ENCODE measurements around the gene DCBLD2. TPM values are rescaled to one million over a fixed set of nuclear protein-coding genes. Genes with fewer than 3 reads are reported as not detected.

Gene DCBLD2
- total and polyA plus RNA-seq, 4 experiments from 2014 or later, result 0.52 to 2.5 (median 1.4) TPM

GRCh38 chr3:98806521-98806920 lies 95.0 kb downstream of the DCBLD2 start:
- Histone ChIP-seq H3K36me3 (ENCODE audit: insufficient read depth, low read length) (no peaks in the 10 kb centered on the region), H3K4me3 (ENCODE audit: low read length in 2 of 2) (no peak overlapping the region), H3K27me3 (ENCODE audit: insufficient read depth, low read length) (no peaks in the 10 kb centered on the region), H3K27ac (ENCODE audit: low read depth, low read length) (no peak overlapping the region), H3K4me1 (ENCODE audit: insufficient read depth, low read length) (no peaks in the 10 kb centered on the region), H3K9me3 (ENCODE audit: control insufficient read depth in 1 of 2, low read length in 2 of 2) (no peaks in the 10 kb centered on the region)
- H3K36me3 Mint-ChIP-seq, result peaks cover 0 to 4% of the 10 kb centered on the region in 2 donors
- H3K27me3 Mint-ChIP-seq, result no peaks in the 10 kb centered on the region
- DNase-seq, result no peak
- H3K27ac Mint-ChIP-seq, result no peak overlapping the region
- intact Hi-C loops (cut with micrococcal nuclease), result no loop called here
- H3K4me1 Mint-ChIP-seq, result no peaks in the 10 kb centered on the region
- POLR2A ChIA-PET (ENCODE audit: partially characterized antibody), result no interaction called here
- H3K4me3 Mint-ChIP-seq, result no peak overlapping the region
- H3K9me3 Mint-ChIP-seq, result peaks cover 0 to 2% (median 0%) of the 10 kb centered on the region in 8 donors
- CTCF ChIA-PET (ENCODE audit: partially characterized antibody), result interaction anchor here (2.0 kb wide), 1 partner anchor 9 kb away, joined by 5 read pairs; no protein-coding TSS in a partner anchor

GRCh38 chr3:98805571-98805970 lies 95.9 kb downstream of the DCBLD2 start:
- Histone ChIP-seq H3K27ac (ENCODE audit: low read depth, low read length) (no peak overlapping the region), H3K4me1 (ENCODE audit: insufficient read depth, low read length) (no peaks in the 10 kb centered on the region), H3K36me3 (ENCODE audit: insufficient read depth, low read length) (no peaks in the 10 kb centered on the region), H3K27me3 (ENCODE audit: insufficient read depth, low read length) (no peaks in the 10 kb centered on the region), H3K9me3 (ENCODE audit: control insufficient read depth in 1 of 2, low read length in 2 of 2) (no peaks in the 10 kb centered on the region), H3K4me3 (ENCODE audit: low read length in 2 of 2) (no peak overlapping the region)
- H3K4me1 Mint-ChIP-seq, result no peaks in the 10 kb centered on the region
- H3K9me3 Mint-ChIP-seq, result peaks cover 0 to 2% (median 0%) of the 10 kb centered on the region in 8 donors
- no peak overlapping the region for H3K4me3 Mint-ChIP-seq
- ChIA-PET POLR2A (ENCODE audit: partially characterized antibody) (no interaction called here), CTCF (ENCODE audit: partially characterized antibody) (interaction anchor here (0.8 to 2.0 kb wide), 2 partner anchors 10 to 12 kb away, joined by 5 read pairs; no protein-coding TSS in a partner anchor)
- intact Hi-C loops (cut with micrococcal nuclease), result no loop called here
- DNase-seq, result no peak
- H3K36me3 Mint-ChIP-seq, result peaks cover 0 to 4% of the 10 kb centered on the region in 2 donors
- peak overlapping the region in 1 of 7 donors; percentile 76 for H3K27ac Mint-ChIP-seq
- no peaks in the 10 kb centered on the region for H3K27me3 Mint-ChIP-seq

GRCh38 chr3:98801043-98801747 lies 100.3 kb downstream of the DCBLD2 start:
- no peaks in the 10 kb centered on the region for H3K36me3 ChIP-seq (ENCODE audit: insufficient read depth, low read length)
- H3K9me3 ChIP-seq (ENCODE audit: control insufficient read depth in 1 of 2, low read length in 2 of 2), result no peaks in the 10 kb centered on the region
- H3K9me3 Mint-ChIP-seq, result no peaks in the 10 kb centered on the region
- ChIA-PET CTCF (ENCODE audit: partially characterized antibody) (no interaction called here), POLR2A (ENCODE audit: partially characterized antibody) (no interaction called here)
- intact Hi-C loops (cut with micrococcal nuclease), result no loop called here
- H3K27me3 Mint-ChIP-seq, result no peaks in the 10 kb centered on the region
- H3K4me1 ChIP-seq (ENCODE audit: insufficient read depth, low read length), result no peaks in the 10 kb centered on the region
- H3K27ac ChIP-seq (ENCODE audit: low read depth, low read length), result no peak overlapping the region
- no peaks in the 10 kb centered on the region for H3K27me3 ChIP-seq (ENCODE audit: insufficient read depth, low read length)
- peaks cover 0 to 3% (median 0%) of the 10 kb centered on the region in 4 donors for H3K4me1 Mint-ChIP-seq
- H3K4me3 Mint-ChIP-seq, result no peak overlapping the region
- H3K36me3 Mint-ChIP-seq, result peaks cover 0 to 4% of the 10 kb centered on the region in 2 donors
- no peak overlapping the region for H3K4me3 ChIP-seq (ENCODE audit: low read length in 2 of 2)
- no peak overlapping the region for H3K27ac Mint-ChIP-seq
- no peak for DNase-seq

GRCh38 chr3:98800401-98800800 lies 101.1 kb downstream of the DCBLD2 start:
- Mint-ChIP-seq H3K27ac (no peak overlapping the region), H3K4me1 (peaks cover 0 to 3% (median 0%) of the 10 kb centered on the region in 4 donors), H3K4me3 (no peak overlapping the region), H3K9me3 (no peaks in the 10 kb centered on the region), H3K27me3 (no peaks in the 10 kb centered on the region), H3K36me3 (peaks cover 0 to 4% of the 10 kb centered on the region in 2 donors)
- Histone ChIP-seq H3K4me1 (ENCODE audit: insufficient read depth, low read length) (no peaks in the 10 kb centered on the region), H3K36me3 (ENCODE audit: insufficient read depth, low read length) (no peaks in the 10 kb centered on the region), H3K9me3 (ENCODE audit: control insufficient read depth in 1 of 2, low read length in 2 of 2) (no peaks in the 10 kb centered on the region), H3K4me3 (ENCODE audit: low read length in 2 of 2) (no peak overlapping the region), H3K27ac (ENCODE audit: low read depth, low read length) (no peak overlapping the region), H3K27me3 (ENCODE audit: insufficient read depth, low read length) (no peaks in the 10 kb centered on the region)
- ChIA-PET CTCF (ENCODE audit: partially characterized antibody) (no interaction called here), POLR2A (ENCODE audit: partially characterized antibody) (no interaction called here)
- intact Hi-C loops (cut with micrococcal nuclease), result no loop called here
- no peak for DNase-seq

- CTCF ChIA-PET (ENCODE audit: partially characterized antibody), result no interaction called here
Measured at GRCh38 chr3:98799479-98799878, 102.0 kb downstream of the DCBLD2 start.

GRCh38 chr3:98798820-98799219 lies 102.7 kb downstream of the DCBLD2 start:
- Mint-ChIP-seq H3K36me3 (no peaks in the 10 kb centered on the region), H3K4me1 (peaks cover 0 to 3% (median 0%) of the 10 kb centered on the region in 4 donors), H3K27ac (no peak overlapping the region), H3K9me3 (no peaks in the 10 kb centered on the region), H3K4me3 (no peak overlapping the region), H3K27me3 (no peaks in the 10 kb centered on the region)
- POLR2A ChIA-PET (ENCODE audit: partially characterized antibody), result no interaction called here
- CTCF ChIA-PET (ENCODE audit: partially characterized antibody), result no interaction called here
- no peaks in the 10 kb centered on the region for H3K9me3 ChIP-seq (ENCODE audit: control insufficient read depth in 1 of 2, low read length in 2 of 2)
- H3K4me3 ChIP-seq (ENCODE audit: low read length in 2 of 2), result no peak overlapping the region
- intact Hi-C loops (cut with micrococcal nuclease), result no loop called here
- H3K36me3 ChIP-seq (ENCODE audit: insufficient read depth, low read length), result no peaks in the 10 kb centered on the region
- no peaks in the 10 kb centered on the region for H3K4me1 ChIP-seq (ENCODE audit: insufficient read depth, low read length)
- no peak overlapping the region for H3K27ac ChIP-seq (ENCODE audit: low read depth, low read length)
- no peaks in the 10 kb centered on the region for H3K27me3 ChIP-seq (ENCODE audit: insufficient read depth, low read length)
- no peak for DNase-seq

More at GRCh38 chr3:98799479-98799878, 102.0 kb downstream of the DCBLD2 start:
- Histone ChIP-seq H3K27ac (ENCODE audit: low read depth, low read length) (no peak overlapping the region), H3K4me3 (ENCODE audit: low read length in 2 of 2) (no peak overlapping the region), H3K27me3 (ENCODE audit: insufficient read depth, low read length) (no peaks in the 10 kb centered on the region), H3K36me3 (ENCODE audit: insufficient read depth, low read length) (no peaks in the 10 kb centered on the region), H3K9me3 (ENCODE audit: control insufficient read depth in 1 of 2, low read length in 2 of 2) (no peaks in the 10 kb centered on the region), H3K4me1 (ENCODE audit: insufficient read depth, low read length) (no peaks in the 10 kb centered on the region)
- H3K27ac Mint-ChIP-seq, result no peak overlapping the region
- peaks cover 0 to 1% of the 10 kb centered on the region in 2 donors for H3K36me3 Mint-ChIP-seq
- intact Hi-C loops (cut with micrococcal nuclease), result no loop called here
- DNase-seq, result no peak
- H3K4me3 Mint-ChIP-seq, result no peak overlapping the region
- H3K9me3 Mint-ChIP-seq, result no peaks in the 10 kb centered on the region
- POLR2A ChIA-PET (ENCODE audit: partially characterized antibody), result no interaction called here
- H3K27me3 Mint-ChIP-seq, result no peaks in the 10 kb centered on the region
- H3K4me1 Mint-ChIP-seq, result peaks cover 0 to 3% (median 0%) of the 10 kb centered on the region in 4 donors

- intact Hi-C loops (cut with micrococcal nuclease), result no loop called here
- Histone ChIP-seq H3K9me3 (ENCODE audit: control insufficient read depth in 1 of 2, low read length in 2 of 2) (no peaks in the 10 kb centered on the region), H3K27ac (ENCODE audit: low read depth, low read length) (no peak overlapping the region), H3K4me1 (ENCODE audit: insufficient read depth, low read length) (no peaks in the 10 kb centered on the region), H3K4me3 (ENCODE audit: low read length in 2 of 2) (no peak overlapping the region), H3K36me3 (ENCODE audit: insufficient read depth, low read length) (no peaks in the 10 kb centered on the region), H3K27me3 (ENCODE audit: insufficient read depth, low read length) (no peaks in the 10 kb centered on the region)
- Mint-ChIP-seq H3K27me3 (peaks cover 0 to 4% of the 10 kb centered on the region in 2 donors), H3K9me3 (no peaks in the 10 kb centered on the region), H3K27ac (peak overlapping the region in 1 of 7 donors; percentile 43), H3K4me1 (peaks cover 0 to 3% (median 0%) of the 10 kb centered on the region in 4 donors), H3K4me3 (no peak overlapping the region), H3K36me3 (no peaks in the 10 kb centered on the region)
- no peak for DNase-seq
- POLR2A ChIA-PET (ENCODE audit: partially characterized antibody), result no interaction called here
- CTCF ChIA-PET (ENCODE audit: partially characterized antibody), result no interaction called here
Measured at GRCh38 chr3:98797905-98798304, 103.6 kb downstream of the DCBLD2 start.
